ENCODE results near the gene SPAG4. TPM values are rescaled to one million over a fixed set of nuclear protein-coding genes. Genes with fewer than 3 reads are reported as not detected.

SPAG4 gene
- total RNA-seq, 2 experiments from 2014 or later, result 15.5 to 17.1 TPM

DNA sequence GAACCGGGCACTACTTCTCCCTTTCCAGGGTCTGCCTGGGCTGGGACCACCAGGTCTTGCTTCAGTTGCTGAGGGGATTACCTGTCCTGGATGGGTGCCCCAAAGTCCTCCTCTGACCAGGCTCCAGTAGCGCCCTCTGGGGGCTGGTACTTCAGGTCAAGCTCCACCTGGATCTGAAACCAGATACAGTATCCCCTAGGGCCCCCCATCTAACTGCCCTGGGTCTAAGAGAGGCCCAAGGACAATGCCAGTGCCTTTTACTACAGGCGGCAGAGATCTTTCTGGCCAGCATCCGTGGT is 11.2 kb upstream of the SPAG4 start:
- CTCF ChIA-PET, result interaction anchor here (1.0 to 1.6 kb wide), 3 partner anchors 9 to 15 kb away, joined by 3 to 6 read pairs (median 6); partner anchors contain the start of gene SPAG4
- Histone ChIP-seq H3K36me3 (ENCODE audit: insufficient read depth, low read length) (no peaks in the 10 kb centered on the region), H3K27ac (ENCODE audit: low read depth in 1 of 2, low read length in 2 of 2) (no peak overlapping the region), H3K27me3 (ENCODE audit: control insufficient read depth in 1 of 2, insufficient read depth in 2 of 2, low read length in 2 of 2) (peaks cover 9 to 15% of the 10 kb centered on the region in 2 experiments), H3K9me3 (ENCODE audit: control insufficient read depth in 1 of 2, insufficient read depth in 1 of 2, low read length in 2 of 2) (no peaks in the 10 kb centered on the region), H3K4me1 (ENCODE audit: insufficient read depth, low read length) (peaks cover 19% of the 10 kb centered on the region), H3K4me3 (ENCODE audit: low read length) (no peak overlapping the region)
- TF ChIP-seq, protein P1, sequence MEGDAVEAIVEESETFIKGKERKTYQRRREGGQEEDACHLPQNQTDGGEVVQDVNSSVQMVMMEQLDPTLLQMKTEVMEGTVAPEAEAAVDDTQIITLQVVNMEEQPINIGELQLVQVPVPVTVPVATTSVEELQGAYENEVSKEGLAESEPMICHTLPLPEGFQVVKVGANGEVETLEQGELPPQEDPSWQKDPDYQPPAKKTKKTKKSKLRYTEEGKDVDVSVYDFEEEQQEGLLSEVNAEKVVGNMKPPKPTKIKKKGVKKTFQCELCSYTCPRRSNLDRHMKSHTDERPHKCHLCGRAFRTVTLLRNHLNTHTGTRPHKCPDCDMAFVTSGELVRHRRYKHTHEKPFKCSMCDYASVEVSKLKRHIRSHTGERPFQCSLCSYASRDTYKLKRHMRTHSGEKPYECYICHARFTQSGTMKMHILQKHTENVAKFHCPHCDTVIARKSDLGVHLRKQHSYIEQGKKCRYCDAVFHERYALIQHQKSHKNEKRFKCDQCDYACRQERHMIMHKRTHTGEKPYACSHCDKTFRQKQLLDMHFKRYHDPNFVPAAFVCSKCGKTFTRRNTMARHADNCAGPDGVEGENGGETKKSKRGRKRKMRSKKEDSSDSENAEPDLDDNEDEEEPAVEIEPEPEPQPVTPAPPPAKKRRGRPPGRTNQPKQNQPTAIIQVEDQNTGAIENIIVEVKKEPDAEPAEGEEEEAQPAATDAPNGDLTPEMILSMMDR (IDR thresholded peaks at IDR 0.05), result peak; percentile 19
- Mint-ChIP-seq H3K36me3 (ENCODE audit: low read depth) (no peaks in the 10 kb centered on the region), H3K4me1 (ENCODE audit: low read depth) (peaks cover 14% of the 10 kb centered on the region), H3K27me3 (peaks cover 18% of the 10 kb centered on the region), H3K4me3 (no peak overlapping the region), H3K9me3 (no peaks in the 10 kb centered on the region), H3K27ac (no peak overlapping the region)
- intact Hi-C loops (cut with DNase I, micrococcal nuclease), result loop anchor here (1.0 to 10.0 kb wide), 5 partner anchors 58 to 280 kb away; partner anchors contain the start of genes CPNE1 (in 2 of the 2) and RBM12 (in 2 of the 2)
- DNase-seq (peak in 3 of 14 experiments; percentile 27 to 40 (median 38)), ATAC-seq (ENCODE audit: poor library complexity) (no peak)
- POLR2A ChIA-PET, result interaction anchor here (1.0 to 2.1 kb wide), 5 partner anchors 11 to 350 kb away, joined by 3 to 9 read pairs (median 3); partner anchors contain the start of genes SCAND1 and SPAG4

DNA sequence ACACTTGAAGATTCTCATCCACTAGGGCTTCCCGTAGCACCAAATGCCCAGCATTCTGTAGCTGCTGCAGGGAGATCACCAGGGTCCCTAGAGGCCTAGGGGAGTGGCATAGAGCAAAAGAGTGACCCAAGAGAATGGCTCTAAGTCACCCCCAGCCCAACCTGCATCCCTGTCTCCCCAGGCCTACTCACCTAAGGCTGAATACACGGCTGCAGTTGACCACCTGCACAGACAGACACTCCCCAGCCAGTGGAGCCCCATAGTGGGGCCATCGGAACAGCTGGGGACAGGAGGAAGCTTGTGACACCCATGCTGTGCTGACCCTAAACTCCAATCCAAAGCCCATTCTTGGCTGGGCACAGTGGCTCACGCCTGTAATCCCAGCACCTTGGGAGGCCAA is 9.5 kb upstream of the SPAG4 start:
- Mint-ChIP-seq H3K36me3 (ENCODE audit: low read depth) (no peaks in the 10 kb centered on the region), H3K27me3 (peaks cover 8% of the 10 kb centered on the region), H3K4me1 (ENCODE audit: low read depth) (peaks cover 8% of the 10 kb centered on the region), H3K4me3 (no peak overlapping the region), H3K9me3 (no peaks in the 10 kb centered on the region), H3K27ac (no peak overlapping the region)
- Histone ChIP-seq H3K9me3 (ENCODE audit: control insufficient read depth in 1 of 2, insufficient read depth in 1 of 2, low read length in 2 of 2) (no peaks in the 10 kb centered on the region), H3K36me3 (ENCODE audit: insufficient read depth, low read length) (no peaks in the 10 kb centered on the region), H3K4me1 (ENCODE audit: insufficient read depth, low read length) (peaks cover 12% of the 10 kb centered on the region), H3K27me3 (ENCODE audit: control insufficient read depth in 1 of 2, insufficient read depth in 2 of 2, low read length in 2 of 2) (peaks cover 2 to 3% of the 10 kb centered on the region in 2 experiments), H3K27ac (ENCODE audit: low read depth in 1 of 2, low read length in 2 of 2) (no peak overlapping the region), H3K4me3 (ENCODE audit: low read length) (no peak overlapping the region)
- POLR2A ChIA-PET, result interaction anchor here (2.1 kb wide), 1 partner anchor 10 kb away, joined by 9 read pairs; the partner anchor contains the start of gene SPAG4
- intact Hi-C loops (cut with DNase I, micrococcal nuclease), result loop anchor here in 1 of 2 experiments (10.0 kb wide), 1 partner anchor 279 kb away; no protein-coding TSS in a partner anchor
- CTCF ChIA-PET, result interaction anchor here (1.3 kb wide), 1 partner anchor 13 kb away, joined by 4 read pairs; no protein-coding TSS in a partner anchor
- TF ChIP-seq, protein P1 (IDR thresholded peaks at IDR 0.05), result no peak
- ATAC-seq (ENCODE audit: poor library complexity) (no peak), DNase-seq (no peak)

DNA sequence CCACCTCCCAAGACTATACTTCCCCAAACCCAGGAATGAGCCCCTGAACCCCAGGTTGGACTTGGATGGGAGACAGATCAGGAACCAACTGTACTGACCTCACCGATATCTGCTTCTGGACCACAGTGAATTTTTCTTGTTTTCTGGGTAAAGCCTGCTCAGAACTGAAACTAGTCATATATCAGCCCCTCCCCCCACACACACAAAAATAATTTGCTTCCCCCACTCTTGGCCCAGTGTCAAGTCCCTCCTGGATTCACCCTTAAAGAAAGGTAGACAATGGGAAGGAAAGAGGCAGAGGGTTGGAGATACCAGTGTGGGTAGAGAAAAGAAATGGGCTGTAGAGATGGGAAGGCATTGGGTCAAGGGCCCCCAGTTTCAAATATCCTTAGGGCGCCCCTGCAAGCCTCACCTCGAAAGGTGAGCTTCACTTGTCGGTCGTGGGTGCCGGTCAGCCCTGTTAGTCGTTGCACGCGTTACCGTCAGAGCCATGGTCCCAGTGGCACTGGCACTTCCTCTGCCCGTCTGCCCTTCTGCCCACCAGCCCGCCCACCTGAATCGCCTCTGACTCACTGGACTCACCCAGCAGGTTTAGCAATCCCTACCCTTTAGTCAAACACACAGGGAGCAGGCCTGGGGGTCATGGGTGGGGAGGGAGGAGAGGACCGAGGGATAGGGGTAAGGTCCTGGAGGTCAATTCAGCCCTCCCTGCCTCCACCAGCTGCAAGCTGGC is 8.5 kb upstream of the SPAG4 start:
- intact Hi-C loops (cut with DNase I, micrococcal nuclease), result loop anchor here in 1 of 2 experiments (10.0 kb wide), 1 partner anchor 278 kb away; no protein-coding TSS in a partner anchor
- ChIA-PET CTCF (interaction anchor here (1.3 kb wide), 1 partner anchor 12 kb away, joined by 4 read pairs; no protein-coding TSS in a partner anchor), POLR2A (no interaction called here)
- TF ChIP-seq, protein P1 (IDR thresholded peaks at IDR 0.05), result no peak
- H3K27me3 ChIP-seq (ENCODE audit: control insufficient read depth in 1 of 2, insufficient read depth in 2 of 2, low read length in 2 of 2), result no peaks in the 10 kb centered on the region
- Mint-ChIP-seq H3K27ac (no peak overlapping the region), H3K4me3 (no peak overlapping the region), H3K27me3 (peaks cover 4% of the 10 kb centered on the region), H3K36me3 (ENCODE audit: low read depth) (no peaks in the 10 kb centered on the region), H3K4me1 (ENCODE audit: low read depth) (peaks cover 4% of the 10 kb centered on the region), H3K9me3 (no peaks in the 10 kb centered on the region)
- no peak overlapping the region for H3K4me3 ChIP-seq (ENCODE audit: low read length)
- H3K27ac ChIP-seq (ENCODE audit: low read depth in 1 of 2, low read length in 2 of 2), result no peak overlapping the region
- no peak for DNase-seq
- no peaks in the 10 kb centered on the region for H3K36me3 ChIP-seq (ENCODE audit: insufficient read depth, low read length)
- peaks cover 2% of the 10 kb centered on the region for H3K4me1 ChIP-seq (ENCODE audit: insufficient read depth, low read length)
- ATAC-seq (ENCODE audit: poor library complexity), result no peak
- H3K9me3 ChIP-seq (ENCODE audit: control insufficient read depth in 1 of 2, insufficient read depth in 1 of 2, low read length in 2 of 2), result no peaks in the 10 kb centered on the region

Measured in CD4-positive, alpha-beta T cell (primary cell).